ENCODE results near the gene TMEM163.

GRCh38 chr2:134459706-134460406 is 258.9 kb downstream of the TMEM163 start:
- no peak for TF ChIP-seq POLR2A (IDR thresholded peaks at IDR 0.05)
- TF ChIP-seq CTCF (IDR thresholded peaks at IDR 0.05) = no peak
- no peak for TF ChIP-seq EP300 (IDR thresholded peaks at IDR 0.05)

All from stomach (tissue), 4 donors.